Measurements from ENCODE around the gene GPR139. TPM values are rescaled to one million over a fixed set of nuclear protein-coding genes. Genes with fewer than 3 reads are reported as not detected.

The GPR139 gene
- total and polyA plus RNA-seq, 5 donors from 2014 or later = not detected

Other genes starting within 250 kb of the GPR139 start
- 0.42 TPM for gene GPRC5B, start 189.0 kb downstream of the GPR139 start, total RNA-seq
- under 1 TPM in 3 of 4 donors, not detected in 1; 0.14 to 0.30 (median 0.22) TPM for gene GPRC5B, start 189.0 kb downstream of the GPR139 start, polyA plus RNA-seq